Lower leg skin (tissue), 4 donors: ENCODE measurements around the gene C19orf47. TPM values are rescaled to one million over a fixed set of nuclear protein-coding genes. Genes with fewer than 3 reads are reported as not detected.

Experiments
- DNase-seq, 2 donors: peaks; one replicate each; pipeline ENCODE4 v3.0.0-alpha.2; 2019; ENCODE audit warnings: low spot score in 2 of 2
- H3K4me3 ChIP-seq: fragments of 200-600 bp; sonication (generic); 2 replicates; pipeline ENCODE4 v1.5.1; 2017; ENCODE audit warnings: mild to moderate bottlenecking, low read depth; ENCODE audit not compliant: poor library complexity, severe bottlenecking
- POLR2A ChIP-seq, 2 donors: fragments of 450-650 bp; IDR thresholded peaks; one replicate each; pipeline ENCODE4 v1.6.1; 2016 to 2017; ENCODE audit warnings: antibody characterized with exemption in 2 of 2, mild to moderate bottlenecking in 1 of 2, moderate library complexity in 1 of 2
- WGBS, 2 donors: methylation state at CpG; one replicate each; pipeline ENCODE4 v1.1.5; 2018; 5-methylcytosine and 5-hydroxymethylcytosine counted together
- intact Hi-C: fragments of 100-400 bp; cut with DNase I; formaldehyde crosslinking; loops from one replicate; pipeline ENCODE4 v1.15.0; 2023; ENCODE audit warnings: low total_unique reads
- total RNA-seq, 4 donors: library from RNA; depleted of rRNA; stranded (reverse); fragments of >200 nt; gene quantifications; one replicate each; pipeline ENCODE4 v1.1.0, GENCODE V29; 2016
- TF ChIP-seq, protein P1 (sequence below), 3 donors: fragments of 450-650 bp; IDR thresholded peaks; one replicate each; pipeline ENCODE4 v1.5.1; 2016; ENCODE audit warnings: antibody characterized with exemption in 3 of 3, mild to moderate bottlenecking in 3 of 3, moderate library complexity in 2 of 3

The C19orf47 gene
- total RNA-seq, 4 donors from 2014 or later, result 10.5 to 29.5 (median 13.1) TPM

DNA sequence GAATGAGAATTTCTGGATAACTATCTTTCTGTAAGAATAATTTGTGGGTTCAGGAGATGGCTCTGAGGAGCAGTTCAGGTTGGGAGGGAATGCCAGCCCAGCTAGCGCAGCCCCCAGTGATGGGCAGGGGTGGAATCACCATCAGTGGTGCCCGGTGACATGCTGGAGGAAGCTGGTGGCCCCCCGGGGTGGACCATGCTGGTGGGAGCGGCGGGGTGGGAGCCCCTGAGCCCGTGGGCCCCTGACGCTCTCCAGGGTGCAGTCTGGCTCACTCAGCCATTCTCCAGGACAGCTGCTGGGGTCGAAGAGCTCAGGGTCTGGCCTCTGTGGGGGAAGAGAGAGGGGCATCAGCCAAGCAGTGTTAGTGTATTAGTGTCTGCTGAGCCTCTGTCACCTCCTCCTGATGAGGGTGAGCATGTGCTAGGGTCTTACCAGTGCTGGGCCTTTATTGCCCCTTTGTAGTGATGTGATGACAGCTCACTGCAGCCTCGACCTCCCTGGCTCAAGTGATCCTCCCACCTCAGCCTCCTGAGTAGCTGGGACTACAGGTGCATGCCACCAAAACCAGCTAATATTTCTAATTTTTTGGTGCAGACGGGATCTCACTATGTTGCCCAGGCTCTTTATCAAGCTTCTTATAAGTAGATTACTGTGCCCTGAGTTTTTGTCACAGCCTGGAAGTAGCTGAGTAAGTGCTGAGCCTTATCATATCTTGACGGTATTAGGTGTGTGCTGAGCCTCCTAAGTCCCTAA, 31.4 kb upstream of the C19orf47 start:
- intact Hi-C loops, result no loop called here
- no peak overlapping the region for H3K4me3 ChIP-seq
- DNase-seq, result no peak
- TF ChIP-seq POLR2A (IDR thresholded peaks at IDR 0.05), result no peak
- TF ChIP-seq, protein P1, sequence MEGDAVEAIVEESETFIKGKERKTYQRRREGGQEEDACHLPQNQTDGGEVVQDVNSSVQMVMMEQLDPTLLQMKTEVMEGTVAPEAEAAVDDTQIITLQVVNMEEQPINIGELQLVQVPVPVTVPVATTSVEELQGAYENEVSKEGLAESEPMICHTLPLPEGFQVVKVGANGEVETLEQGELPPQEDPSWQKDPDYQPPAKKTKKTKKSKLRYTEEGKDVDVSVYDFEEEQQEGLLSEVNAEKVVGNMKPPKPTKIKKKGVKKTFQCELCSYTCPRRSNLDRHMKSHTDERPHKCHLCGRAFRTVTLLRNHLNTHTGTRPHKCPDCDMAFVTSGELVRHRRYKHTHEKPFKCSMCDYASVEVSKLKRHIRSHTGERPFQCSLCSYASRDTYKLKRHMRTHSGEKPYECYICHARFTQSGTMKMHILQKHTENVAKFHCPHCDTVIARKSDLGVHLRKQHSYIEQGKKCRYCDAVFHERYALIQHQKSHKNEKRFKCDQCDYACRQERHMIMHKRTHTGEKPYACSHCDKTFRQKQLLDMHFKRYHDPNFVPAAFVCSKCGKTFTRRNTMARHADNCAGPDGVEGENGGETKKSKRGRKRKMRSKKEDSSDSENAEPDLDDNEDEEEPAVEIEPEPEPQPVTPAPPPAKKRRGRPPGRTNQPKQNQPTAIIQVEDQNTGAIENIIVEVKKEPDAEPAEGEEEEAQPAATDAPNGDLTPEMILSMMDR (IDR thresholded peaks at IDR 0.05), result no peak
- 80 to 84% methylated on average over 7 to 11 of the region's 11 CpGs for WGBS, 2 donors

DNA sequence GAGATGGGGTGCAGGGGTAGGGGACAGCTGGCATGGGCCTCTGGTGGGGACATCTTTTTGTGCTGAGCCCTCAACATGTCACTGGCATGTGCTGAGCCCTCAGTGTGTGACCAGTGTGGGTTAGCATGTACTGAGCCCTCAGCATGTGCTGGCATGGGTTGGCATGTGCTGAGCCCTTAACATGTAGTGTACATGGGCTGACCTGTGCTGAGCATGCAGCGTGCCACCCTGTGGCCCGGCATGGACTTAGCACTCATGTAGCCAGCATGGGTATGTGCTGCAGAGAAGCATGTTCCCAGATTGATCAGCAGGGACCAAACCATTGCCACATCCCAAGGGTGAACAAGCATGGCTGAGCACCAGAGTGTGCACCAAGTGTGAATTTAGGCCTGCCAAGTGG, 30.3 kb upstream of the C19orf47 start:
- intact Hi-C loops, result no loop called here
- DNase-seq, result no peak
- no peak overlapping the region for H3K4me3 ChIP-seq
- TF ChIP-seq, protein P1 (IDR thresholded peaks at IDR 0.05), result no peak
- TF ChIP-seq POLR2A (IDR thresholded peaks at IDR 0.05), result no peak
- WGBS, 2 donors, result 58 to 71% methylated on average over 2 of the region's 2 CpGs

DNA sequence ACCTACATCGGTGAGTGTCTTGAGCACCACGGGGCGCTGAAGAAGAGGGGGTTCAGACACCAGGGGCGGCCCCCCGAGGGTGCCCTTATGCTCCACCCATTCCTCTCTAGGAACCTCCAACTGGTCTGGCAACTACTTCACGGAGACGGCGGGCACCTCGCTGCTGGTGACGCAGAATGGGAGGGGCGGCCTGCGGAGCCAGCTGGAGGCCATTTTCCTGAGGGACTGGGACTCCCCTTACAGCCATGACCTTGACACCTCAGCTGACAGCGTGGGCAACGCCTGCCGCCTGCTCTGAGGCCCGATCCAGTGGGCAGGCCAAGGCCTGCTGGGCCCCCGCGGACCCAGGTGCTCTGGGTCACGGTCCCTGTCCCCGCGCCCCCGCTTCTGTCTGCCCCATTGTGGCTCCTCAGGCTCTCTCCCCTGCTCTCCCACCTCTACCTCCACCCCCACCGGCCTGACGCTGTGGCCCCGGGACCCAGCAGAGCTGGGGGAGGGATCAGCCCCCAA, 29.7 kb upstream of the C19orf47 start:
- 81 to 85% methylated on average over 24 to 25 of the region's 25 CpGs for WGBS, 2 donors
- TF ChIP-seq POLR2A (IDR thresholded peaks at IDR 0.05), result no peak
- TF ChIP-seq, protein P1 (IDR thresholded peaks at IDR 0.05), result no peak
- no peak for DNase-seq
- intact Hi-C loops, result no loop called here
- H3K4me3 ChIP-seq, result no peak overlapping the region

DNA sequence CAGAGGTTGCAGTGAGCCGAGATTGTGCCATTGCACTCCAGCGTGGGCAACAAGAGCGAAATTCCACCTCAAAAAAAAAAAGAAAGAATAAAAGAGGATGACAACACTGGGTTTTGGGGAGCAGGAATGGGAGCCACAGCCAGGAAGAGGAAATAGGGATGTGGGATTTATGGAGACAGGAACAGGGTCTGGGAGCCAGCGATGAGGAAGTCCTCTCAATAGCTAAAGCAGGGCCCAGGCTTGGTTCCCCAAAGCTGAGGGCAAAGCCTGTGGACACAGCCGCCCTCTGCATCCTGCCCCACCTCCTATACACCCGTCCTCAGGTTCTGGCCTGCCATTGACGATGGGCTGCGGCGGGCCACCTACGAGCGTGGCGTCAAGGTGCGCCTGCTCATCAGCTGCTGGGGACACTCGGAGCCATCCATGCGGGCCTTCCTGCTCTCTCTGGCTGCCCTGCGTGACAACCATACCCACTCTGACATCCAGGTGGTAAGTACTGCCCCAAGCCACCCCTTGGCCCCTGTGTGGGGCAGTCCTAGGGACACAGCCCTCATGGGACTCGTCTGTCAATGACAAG, 28.2 kb upstream of the C19orf47 start:
- WGBS, 2 donors, result 89% methylated on average over 17 of the region's 17 CpGs
- intact Hi-C loops, result no loop called here

DNA sequence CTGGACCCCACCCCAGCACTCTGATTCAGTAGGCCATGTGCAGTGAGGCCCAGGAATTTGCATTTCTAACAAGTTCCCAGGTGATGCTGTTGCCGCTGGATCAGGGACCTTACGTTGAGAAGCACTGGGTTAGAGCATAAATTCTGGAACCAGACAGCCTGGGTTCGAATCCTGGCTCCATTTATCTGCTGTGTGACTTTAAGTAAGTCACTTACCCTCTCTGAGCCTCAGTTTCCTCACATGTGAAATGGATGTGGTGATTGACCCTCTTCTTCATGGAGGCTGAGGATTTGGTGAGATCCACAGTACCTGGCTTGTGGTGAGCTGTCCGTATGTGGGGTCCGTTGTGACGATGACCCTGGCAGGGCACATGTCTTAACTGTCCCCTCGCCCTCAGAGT, 25.9 kb upstream of the C19orf47 start:
- no peak for TF ChIP-seq POLR2A (IDR thresholded peaks at IDR 0.05)
- TF ChIP-seq, protein P1 (IDR thresholded peaks at IDR 0.05), result no peak
- no peak overlapping the region for H3K4me3 ChIP-seq
- intact Hi-C loops, result no loop called here
- DNase-seq, result no peak
- WGBS, 2 donors, result 96 to 98% methylated on average over 7 of the region's 7 CpGs

More for the DNA sequence above, 28.2 kb upstream of the C19orf47 start:
- TF ChIP-seq POLR2A (IDR thresholded peaks at IDR 0.05), result no peak
- no peak overlapping the region for H3K4me3 ChIP-seq
- no peak for DNase-seq

DNA sequence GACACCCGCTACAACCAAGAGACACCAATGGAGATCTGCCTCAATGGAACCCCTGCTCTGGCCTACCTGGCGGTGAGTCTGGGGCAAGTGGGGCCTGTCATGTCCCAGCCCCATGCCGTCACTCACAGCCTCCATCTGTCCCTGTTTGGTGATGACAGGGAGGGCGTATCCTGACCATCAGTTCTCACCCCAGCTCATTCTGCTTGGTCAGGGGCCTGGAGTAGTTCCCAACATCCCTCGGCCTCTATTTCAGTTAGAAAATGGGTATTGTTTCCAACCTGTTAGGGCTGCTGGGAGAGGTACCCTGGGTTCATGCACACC, 23.6 kb upstream of the C19orf47 start:
- H3K4me3 ChIP-seq, result no peak overlapping the region
- WGBS, 2 donors, result 85 to 95% methylated on average over 4 to 5 of the region's 5 CpGs
- TF ChIP-seq, protein P1 (IDR thresholded peaks at IDR 0.05), result no peak
- DNase-seq, result no peak
- intact Hi-C loops, result no loop called here
